Skin epidermis (tissue), 12 donors: ENCODE results near the gene SORT1.
"Not testable (repeated sequence)": the region's sequence is repeated elsewhere in the genome, so short reads cannot be mapped to it uniquely, and the experiment has no call there.

Source experiments
- H3K27ac ChIP-seq, 21 experiments: fragments of 200-600 bp; sonication (generic) in 11 of 21; one replicate each; pipeline ENCODE4 v1.5.0; 2020; ENCODE audit warnings: mild to moderate bottlenecking in 3 of 21, inconsistent platforms in 2 of 21, moderate library complexity in 2 of 21
- H3K4me3 ChIP-seq, 7 experiments: fragments of 200-600 bp; sonication (generic) in 2 of 7; one replicate each; pipeline ENCODE4 v1.5.0; 2020; ENCODE audit warnings: inconsistent platforms in 2 of 7, mild to moderate bottlenecking in 2 of 7, moderate library complexity in 1 of 7

The SORT1 gene

GRCh38 chr1:109385417-109385816, 12.3 kb downstream of the SORT1 start:
- Histone ChIP-seq H3K4me3 (no peak overlapping the region), H3K27ac (no peak overlapping the region)

- Histone ChIP-seq H3K27ac (peak overlapping the region in 1 of 21 experiments; percentile 21), H3K4me3 (no peak overlapping the region)
These were observed 13.9 kb downstream of the SORT1 start for GRCh38 chr1:109383854-109384253.

- H3K4me3 ChIP-seq = no peak overlapping the region
- H3K27ac ChIP-seq = no peak overlapping the region
These were observed 14.5 kb downstream of the SORT1 start for GRCh38 chr1:109383087-109383779.

GRCh38 chr1:109381573-109381972, 16.1 kb downstream of the SORT1 start:
- no peak overlapping the region for H3K27ac ChIP-seq

GRCh38 chr1:109379907-109380306, 17.8 kb downstream of the SORT1 start:
- H3K4me3 ChIP-seq = no peak overlapping the region
- H3K27ac ChIP-seq = no peak overlapping the region

More at GRCh38 chr1:109381573-109381972, 16.1 kb downstream of the SORT1 start:
- H3K4me3 ChIP-seq = no peak overlapping the region

- no peak overlapping the region for H3K4me3 ChIP-seq
- no peak overlapping the region for H3K27ac ChIP-seq
These were observed 18.3 kb downstream of the SORT1 start for GRCh38 chr1:109379422-109379821.

- no peak overlapping the region for H3K27ac ChIP-seq
- H3K4me3 ChIP-seq = no peak overlapping the region
These were observed 20.0 kb downstream of the SORT1 start for GRCh38 chr1:109377698-109378097.

GRCh38 chr1:109373696-109374095, 24.0 kb downstream of the SORT1 start:
- not testable (repeated sequence) for H3K4me3 ChIP-seq, H3K27ac ChIP-seq

GRCh38 chr1:109373126-109373525, 24.6 kb downstream of the SORT1 start:
- no peak overlapping the region for H3K4me3 ChIP-seq
- H3K27ac ChIP-seq = no peak overlapping the region

- Histone ChIP-seq H3K4me3 (no peak overlapping the region), H3K27ac (peak overlapping the region in 8 of 21 experiments; percentile 17 to 80 (median 58))
These were observed 25.4 kb downstream of the SORT1 start for GRCh38 chr1:109372281-109372680.

GRCh38 chr1:109371341-109371739, 26.4 kb downstream of the SORT1 start:
- H3K4me3 ChIP-seq = no peak overlapping the region
- peak overlapping the region in 17 of 21 experiments; percentile 9 to 80 (median 48) for H3K27ac ChIP-seq

- Histone ChIP-seq H3K27ac (peak overlapping the region in 18 of 21 experiments; percentile 9 to 80 (median 47)), H3K4me3 (no peak overlapping the region)
These were observed 26.9 kb downstream of the SORT1 start for GRCh38 chr1:109370712-109371340.

GRCh38 chr1:109369167-109369746, 28.5 kb downstream of the SORT1 start:
- Histone ChIP-seq H3K4me3 (no peak overlapping the region), H3K27ac (peak overlapping the region in 3 of 21 experiments; percentile 2 to 49 (median 38))

GRCh38 chr1:109368464-109368863, 29.3 kb downstream of the SORT1 start:
- peak overlapping the region in 3 of 21 experiments; percentile 2 to 49 (median 38) for H3K27ac ChIP-seq

GRCh38 chr1:109367626-109368025, 30.1 kb downstream of the SORT1 start:
- Histone ChIP-seq H3K27ac (no peak overlapping the region), H3K4me3 (no peak overlapping the region)

More at GRCh38 chr1:109368464-109368863, 29.3 kb downstream of the SORT1 start:
- no peak overlapping the region for H3K4me3 ChIP-seq

- Histone ChIP-seq H3K4me3 (no peak overlapping the region), H3K27ac (no peak overlapping the region)
These were observed 32.0 kb downstream of the SORT1 start for GRCh38 chr1:109365642-109366204.

- Histone ChIP-seq H3K4me3 (no peak overlapping the region), H3K27ac (no peak overlapping the region)
These were observed 36.1 kb downstream of the SORT1 start for GRCh38 chr1:109361649-109362048.

- Histone ChIP-seq H3K4me3 (no peak overlapping the region), H3K27ac (no peak overlapping the region)
These were observed 36.6 kb downstream of the SORT1 start for GRCh38 chr1:109361069-109361468.

GRCh38 chr1:109357616-109358015, 40.1 kb downstream of the SORT1 start:
- no peak overlapping the region for H3K4me3 ChIP-seq
- no peak overlapping the region for H3K27ac ChIP-seq

- H3K27ac ChIP-seq = no peak overlapping the region
- no peak overlapping the region for H3K4me3 ChIP-seq
These were observed 40.8 kb downstream of the SORT1 start for GRCh38 chr1:109356915-109357314.

- Histone ChIP-seq H3K27ac (no peak overlapping the region), H3K4me3 (no peak overlapping the region)
These were observed 41.2 kb downstream of the SORT1 start for GRCh38 chr1:109356505-109356904.
